Body of pancreas (tissue), 4 donors: ENCODE measurements around the gene ZNF500.

Experiments
- POLR2A ChIP-seq, 3 donors: fragments of 450-650 bp; IDR thresholded peaks; one replicate each; pipeline ENCODE4 v1.6.1; 2016; ENCODE audit warnings: antibody characterized with exemption in 3 of 3, mild to moderate bottlenecking in 2 of 3
- TF ChIP-seq, protein P1 (sequence below), 7 experiments: fragments of 450-650 bp in 4 of 7; fragments of 200-600 bp in 3 of 7; sonication (generic) in 3 of 7; IDR thresholded peaks; one replicate each; pipeline ENCODE4 v1.5.1; 2016 to 2019; ENCODE audit warnings: antibody characterized with exemption in 7 of 7

DNA sequence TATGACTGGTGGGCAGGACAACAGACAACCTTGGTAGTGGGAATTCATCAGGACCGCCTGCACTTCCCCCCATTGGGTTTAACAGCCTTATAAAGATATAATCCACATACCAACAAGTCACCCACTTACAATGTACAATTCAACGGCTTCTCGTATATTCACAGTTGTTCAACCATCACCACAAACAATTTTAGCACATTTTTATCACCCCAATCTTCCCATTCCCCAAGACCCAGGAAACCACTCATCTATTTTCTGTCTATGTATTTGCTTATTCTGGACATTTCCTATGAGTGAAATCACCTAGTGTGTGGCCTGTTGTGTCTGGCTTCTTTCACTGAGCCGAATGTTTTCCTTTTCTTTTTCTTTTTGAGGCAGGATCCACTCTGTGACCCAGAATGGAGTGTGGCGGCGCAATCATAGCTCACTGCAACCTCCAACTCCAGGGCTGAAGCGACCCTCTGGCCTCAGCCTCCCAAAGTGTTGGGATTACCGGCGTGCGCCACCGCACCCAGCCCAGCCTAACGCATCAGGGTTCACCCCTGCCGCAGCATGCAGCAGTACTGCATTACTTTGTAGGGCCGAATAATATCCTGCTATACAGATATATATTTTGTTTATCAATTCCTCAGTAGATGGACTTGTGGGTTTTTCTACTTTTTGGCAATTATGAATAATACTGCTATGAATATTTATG is 43.7 kb downstream of the ZNF500 start:
- TF ChIP-seq, protein P1, sequence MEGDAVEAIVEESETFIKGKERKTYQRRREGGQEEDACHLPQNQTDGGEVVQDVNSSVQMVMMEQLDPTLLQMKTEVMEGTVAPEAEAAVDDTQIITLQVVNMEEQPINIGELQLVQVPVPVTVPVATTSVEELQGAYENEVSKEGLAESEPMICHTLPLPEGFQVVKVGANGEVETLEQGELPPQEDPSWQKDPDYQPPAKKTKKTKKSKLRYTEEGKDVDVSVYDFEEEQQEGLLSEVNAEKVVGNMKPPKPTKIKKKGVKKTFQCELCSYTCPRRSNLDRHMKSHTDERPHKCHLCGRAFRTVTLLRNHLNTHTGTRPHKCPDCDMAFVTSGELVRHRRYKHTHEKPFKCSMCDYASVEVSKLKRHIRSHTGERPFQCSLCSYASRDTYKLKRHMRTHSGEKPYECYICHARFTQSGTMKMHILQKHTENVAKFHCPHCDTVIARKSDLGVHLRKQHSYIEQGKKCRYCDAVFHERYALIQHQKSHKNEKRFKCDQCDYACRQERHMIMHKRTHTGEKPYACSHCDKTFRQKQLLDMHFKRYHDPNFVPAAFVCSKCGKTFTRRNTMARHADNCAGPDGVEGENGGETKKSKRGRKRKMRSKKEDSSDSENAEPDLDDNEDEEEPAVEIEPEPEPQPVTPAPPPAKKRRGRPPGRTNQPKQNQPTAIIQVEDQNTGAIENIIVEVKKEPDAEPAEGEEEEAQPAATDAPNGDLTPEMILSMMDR (IDR thresholded peaks at IDR 0.05) = no peak
- no peak for TF ChIP-seq POLR2A (IDR thresholded peaks at IDR 0.05)
